Gastrocnemius medialis (tissue), 4 donors: ENCODE data around the gene LGALS1. TPM values are rescaled to one million over a fixed set of nuclear protein-coding genes. Genes with fewer than 3 reads are reported as not detected.

Source experiments
- ATAC-seq, 2 donors: fragments of 150-250 bp; one replicate each; pipeline ENCODE4 v1.9.1; 2016
- DNase-seq, 2 donors: peaks; one replicate each; pipeline ENCODE4 v3.0.0-alpha.2; 2019
- H3K27ac ChIP-seq, 4 donors: fragments of 200-600 bp; sonication (generic); 1 replicate in 1 of 4; 2 replicates in 3 of 4; pipeline ENCODE4 v1.5.1; 2016 to 2018; ENCODE audit warnings: mild to moderate bottlenecking in 2 of 4, moderate library complexity in 1 of 4
- H3K27me3 ChIP-seq, 3 donors: fragments of 200-600 bp; sonication (generic) in 2 of 3; 1 replicate in 1 of 3; 2 replicates in 2 of 3; pipeline versions ENCODE4 v1.5.1 to v1.6.0; 2016 to 2019; ENCODE audit warnings: mild to moderate bottlenecking in 1 of 3, moderate library complexity in 1 of 3
- H3K36me3 ChIP-seq, 2 donors: fragments of 200-600 bp; sonication (generic) in 1 of 2; one replicate each; pipeline ENCODE4 v1.5.1; 2017 to 2018
- H3K4me1 ChIP-seq, 2 donors: fragments of 200-600 bp; sonication (generic) in 1 of 2; one replicate each; pipeline ENCODE4 v1.5.1; 2016 to 2017; ENCODE audit warnings: mild to moderate bottlenecking in 2 of 2
- H3K4me3 ChIP-seq, 4 donors: fragments of 200-600 bp; sonication (generic) in 3 of 4; 1 replicate in 1 of 4; 2 replicates in 3 of 4; pipeline ENCODE4 v1.5.1; 2016 to 2019; ENCODE audit warnings: mild to moderate bottlenecking in 2 of 4
- H3K9me3 ChIP-seq, 3 donors: fragments of 200-600 bp; sonication (generic) in 2 of 3; 1 replicate in 1 of 3; 2 replicates in 2 of 3; pipeline ENCODE4 v1.5.1; 2016 to 2019
- CTCF ChIP-seq, 5 experiments: fragments of 450-650 bp in 3 of 5; fragments of 200-600 bp in 2 of 5; sonication (generic) in 2 of 5; IDR thresholded peaks in 4 of 5; conservative IDR thresholded peaks in 1 of 5; 1 replicate in 4 of 5; 2 replicates in 1 of 5; pipeline ENCODE4 v1.5.1; 2016 to 2019; ENCODE audit warnings: antibody characterized with exemption in 5 of 5, mild to moderate bottlenecking in 3 of 5, moderate library complexity in 3 of 5
- POLR2A ChIP-seq, 2 donors: fragments of 450-650 bp; IDR thresholded peaks; one replicate each; pipeline ENCODE4 v1.6.1; 2017; ENCODE audit warnings: antibody characterized with exemption in 2 of 2, mild to moderate bottlenecking in 2 of 2, moderate library complexity in 2 of 2
- in situ Hi-C, 4 donors: fragments of 200-750 bp; cut with MboI; loops; one replicate each; pipeline versions ENCODE4 v1.15.0 to v1.8.0; 2017; ENCODE audit warnings: low sequenced_read_pairs in 4 of 4
- intact Hi-C: fragments of 100-400 bp; cut with DNase I; formaldehyde crosslinking; loops from one replicate; pipeline ENCODE4 v1.15.1; 2023; ENCODE audit warnings: low total_unique reads
- total RNA-seq, 4 donors: library from RNA; depleted of rRNA; stranded (reverse); fragments of >200 nt; gene quantifications; one replicate each; pipeline versions ENCODE4 v1.1.0 to v1.2.3, GENCODE V29; 2016

LGALS1 gene
- total RNA-seq, 4 donors from 2014 or later, result 561 to 1,888 (median 1,101) TPM

DNA sequence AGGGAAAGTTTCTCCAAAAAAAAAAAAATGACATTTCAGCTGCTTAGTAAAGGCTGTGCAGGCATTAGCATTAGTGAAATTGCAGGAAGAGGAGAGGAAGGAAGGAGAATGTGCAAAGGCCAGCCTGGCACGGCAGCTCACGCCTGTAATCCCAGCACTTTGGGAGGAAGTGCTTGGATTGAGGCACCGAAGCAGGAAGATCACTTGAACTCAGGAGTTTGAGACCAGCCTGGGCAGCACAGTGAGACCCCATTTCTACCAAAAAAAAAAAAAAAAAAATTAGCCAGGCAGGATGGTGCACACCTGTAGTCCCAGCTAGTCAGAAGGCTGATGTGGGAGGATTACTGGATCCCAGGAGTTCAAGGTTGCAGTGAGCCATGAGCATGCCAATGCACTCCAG is 29.2 kb downstream of the LGALS1 start:
- in situ Hi-C loops, result no loop called here

GRCh38 chr22:37705205-37705604 is 29.8 kb downstream of the LGALS1 start:
- H3K4me3 ChIP-seq, result no peak overlapping the region
- no peaks in the 10 kb centered on the region for H3K36me3 ChIP-seq
- H3K27me3 ChIP-seq, result no peaks in the 10 kb centered on the region
- no peak for TF ChIP-seq CTCF (IDR thresholded peaks at IDR 0.05 in 4 of 5, conservative IDR thresholded peaks at IDR 0.05 in 1 of 5)
- no peak for TF ChIP-seq POLR2A (IDR thresholded peaks at IDR 0.05)
- DNase-seq, result no peak
- no peaks in the 10 kb centered on the region for H3K9me3 ChIP-seq
- ATAC-seq, result no peak
- H3K27ac ChIP-seq, result no peak overlapping the region
- intact Hi-C loops (no loop called here), in situ Hi-C loops (no loop called here)
- H3K4me1 ChIP-seq, result no peaks in the 10 kb centered on the region

More for the DNA sequence above, 29.2 kb downstream of the LGALS1 start:
- H3K4me1 ChIP-seq, result no peaks in the 10 kb centered on the region
- DNase-seq (no peak), ATAC-seq (no peak)
- no peak overlapping the region for H3K4me3 ChIP-seq
- H3K27ac ChIP-seq, result no peak overlapping the region
- H3K36me3 ChIP-seq, result no peaks in the 10 kb centered on the region
- H3K27me3 ChIP-seq, result no peaks in the 10 kb centered on the region
- no peaks in the 10 kb centered on the region for H3K9me3 ChIP-seq
- no peak for TF ChIP-seq CTCF (IDR thresholded peaks at IDR 0.05 in 4 of 5, conservative IDR thresholded peaks at IDR 0.05 in 1 of 5)
- no peak for TF ChIP-seq POLR2A (IDR thresholded peaks at IDR 0.05)
- intact Hi-C loops, result no loop called here

- intact Hi-C loops, result no loop called here
- Histone ChIP-seq H3K27me3 (no peaks in the 10 kb centered on the region), H3K4me3 (no peak overlapping the region), H3K4me1 (no peaks in the 10 kb centered on the region), H3K9me3 (no peaks in the 10 kb centered on the region), H3K27ac (no peak overlapping the region), H3K36me3 (no peaks in the 10 kb centered on the region)
- in situ Hi-C loops, result no loop called here
- no peak for ATAC-seq
- no peak for DNase-seq
- TF ChIP-seq POLR2A (IDR thresholded peaks at IDR 0.05) (no peak), CTCF (IDR thresholded peaks at IDR 0.05 in 4 of 5, conservative IDR thresholded peaks at IDR 0.05 in 1 of 5) (no peak)
These were observed 33.4 kb downstream of the LGALS1 start for GRCh38 chr22:37708580-37709444.

- no peaks in the 10 kb centered on the region for H3K27me3 ChIP-seq
- no peaks in the 10 kb centered on the region for H3K4me1 ChIP-seq
- TF ChIP-seq POLR2A (IDR thresholded peaks at IDR 0.05) (no peak), CTCF (IDR thresholded peaks at IDR 0.05 in 4 of 5, conservative IDR thresholded peaks at IDR 0.05 in 1 of 5) (no peak)
- H3K4me3 ChIP-seq, result no peak overlapping the region
- H3K9me3 ChIP-seq, result no peaks in the 10 kb centered on the region
- H3K27ac ChIP-seq, result no peak overlapping the region
- H3K36me3 ChIP-seq, result no peaks in the 10 kb centered on the region
- intact Hi-C loops, result no loop called here
- DNase-seq, result no peak
- in situ Hi-C loops, result no loop called here
- ATAC-seq, result no peak
These were observed 34.0 kb downstream of the LGALS1 start for GRCh38 chr22:37709445-37709765.
